ENCODE data around the gene CD33.
"Not testable (repeated sequence)": the region's sequence is repeated elsewhere in the genome, so short reads cannot be mapped to it uniquely, and the experiment has no call there.

The CD33 gene

GRCh38 chr19:51224898-51225393 lies at the start of gene CD33:
CD33 (plus strand) TSS chr19:51225080; CDS start chr19:51225119, 39 bp downstream.
- DNase-seq = not testable (repeated sequence)

- no peak for DNase-seq
Observed at GRCh38 chr19:51179256-51179655, 45.6 kb upstream of the CD33 start.

GRCh38 chr19:51181377-51181912 lies 43.4 kb upstream of the CD33 start:
- no peak for DNase-seq

- peak; percentile 45 to 54 for DNase-seq
Observed at GRCh38 chr19:51181913-51182419, 42.9 kb upstream of the CD33 start.

GRCh38 chr19:51183629-51184028 lies 41.3 kb upstream of the CD33 start:
- no peak for DNase-seq

GRCh38 chr19:51185069-51185867 lies 39.6 kb upstream of the CD33 start:
- DNase-seq = no peak

DNA sequence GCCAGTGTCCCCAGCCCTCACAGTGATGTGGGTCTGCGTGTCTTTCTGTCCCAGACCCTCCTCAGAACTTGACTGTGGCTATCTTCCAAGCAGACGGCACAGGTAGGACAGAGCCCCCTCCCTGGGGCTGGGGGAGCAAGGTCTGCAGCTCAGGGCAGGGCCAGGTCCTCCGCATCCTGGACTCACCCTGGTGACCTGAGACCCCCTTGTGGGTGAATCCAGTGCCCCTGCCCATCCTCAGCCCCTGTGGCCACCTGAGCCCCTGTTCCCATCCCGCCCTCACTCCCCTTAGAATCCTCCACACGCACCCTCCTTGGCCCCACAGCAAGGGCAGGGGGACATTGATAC lies 39.0 kb upstream of the CD33 start:
- DNase-seq = no peak

DNA sequence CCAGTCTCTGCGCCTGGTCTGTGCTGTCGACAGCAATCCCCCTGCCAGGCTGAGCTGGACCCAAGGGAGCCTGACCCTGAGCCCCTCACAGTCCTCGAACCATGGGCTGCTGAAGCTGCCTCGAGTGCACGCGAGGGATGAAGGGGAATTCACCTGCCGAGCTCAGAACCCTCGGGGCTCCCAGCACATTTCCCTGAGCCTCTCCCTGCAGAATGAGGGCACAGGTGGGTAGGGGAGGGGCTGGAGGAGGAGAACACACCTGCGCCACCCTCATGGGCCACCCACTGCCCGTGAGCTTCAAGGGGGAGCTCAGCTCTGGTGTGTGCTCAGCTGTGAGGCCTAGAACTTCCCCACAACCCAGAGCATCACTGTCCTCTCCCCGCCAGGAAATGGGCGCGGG lies 38.6 kb upstream of the CD33 start:
- DNase-seq = no peak

GRCh38 chr19:51187395-51188226 lies 37.3 kb upstream of the CD33 start:
- DNase-seq = no peak

- no peak for DNase-seq
Observed at GRCh38 chr19:51188227-51188559, 36.7 kb upstream of the CD33 start.

DNA sequence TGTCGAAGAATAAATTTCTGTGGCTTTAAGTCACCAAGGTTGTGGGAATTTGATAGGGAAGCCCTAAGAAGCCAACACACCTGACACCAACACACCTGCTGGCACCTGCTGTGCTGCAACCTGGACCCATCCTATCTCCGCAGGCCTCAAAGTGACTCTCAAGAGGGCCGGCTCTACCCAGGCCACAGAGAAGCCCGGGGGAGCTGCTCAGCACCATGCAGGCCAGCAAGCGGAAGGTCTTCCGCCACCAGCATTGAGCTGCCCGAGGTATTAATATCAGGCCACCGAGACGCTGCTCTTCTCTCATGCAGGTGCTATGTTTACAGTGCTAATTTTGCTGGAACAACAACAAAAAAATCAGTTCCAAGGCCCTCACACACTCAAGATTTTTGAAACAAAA lies 32.2 kb upstream of the CD33 start:
- DNase-seq = no peak

GRCh38 chr19:51194527-51195315 lies 30.2 kb upstream of the CD33 start:
- DNase-seq = no peak

- DNase-seq = no peak
Observed at GRCh38 chr19:51195316-51195586, 29.6 kb upstream of the CD33 start.

DNA sequence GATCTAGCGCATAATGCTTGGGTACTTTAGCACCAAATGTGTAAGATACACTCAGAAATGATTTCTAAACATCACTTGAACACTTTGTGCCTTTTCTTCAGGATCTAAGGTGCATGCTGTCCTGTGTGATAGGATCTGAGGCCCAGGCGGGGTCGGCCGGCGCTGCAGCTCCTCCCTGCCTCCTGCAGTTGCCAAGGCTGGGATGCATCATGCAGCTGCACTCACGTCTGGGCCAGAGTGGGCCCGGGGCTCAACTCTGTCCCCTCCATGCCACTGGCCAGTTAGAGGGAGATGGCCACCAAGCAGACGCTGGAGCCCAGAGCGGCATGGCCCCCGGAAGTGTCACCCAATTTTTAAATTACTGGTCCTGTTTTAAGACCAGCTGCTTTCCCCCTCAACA lies 29.3 kb upstream of the CD33 start:
- DNase-seq = no peak

GRCh38 chr19:51196181-51196580 lies 28.7 kb upstream of the CD33 start:
- no peak for DNase-seq

DNA sequence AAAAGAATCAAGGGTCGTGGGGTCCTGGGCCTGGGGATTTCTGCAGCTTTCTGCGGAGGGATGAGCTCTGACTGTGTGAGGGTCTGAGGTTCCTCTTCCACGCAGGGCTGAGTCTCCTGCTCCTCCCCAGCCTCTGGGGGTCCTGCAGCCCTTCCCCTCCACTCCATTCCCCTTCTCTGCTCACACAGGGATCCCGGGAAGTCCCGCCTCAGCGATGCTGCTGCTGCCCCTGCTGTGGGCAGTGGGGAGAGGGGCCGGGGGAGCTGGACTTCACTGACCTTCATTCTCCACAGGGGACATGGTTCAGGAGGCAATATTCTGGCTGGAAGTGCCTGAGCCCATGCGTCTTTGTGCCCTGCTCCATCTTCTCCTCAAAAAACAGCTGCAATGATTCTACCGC lies 26.2 kb upstream of the CD33 start:
- no peak for DNase-seq

- DNase-seq = no peak
Observed at GRCh38 chr19:51200071-51200666, 24.7 kb upstream of the CD33 start.

DNA sequence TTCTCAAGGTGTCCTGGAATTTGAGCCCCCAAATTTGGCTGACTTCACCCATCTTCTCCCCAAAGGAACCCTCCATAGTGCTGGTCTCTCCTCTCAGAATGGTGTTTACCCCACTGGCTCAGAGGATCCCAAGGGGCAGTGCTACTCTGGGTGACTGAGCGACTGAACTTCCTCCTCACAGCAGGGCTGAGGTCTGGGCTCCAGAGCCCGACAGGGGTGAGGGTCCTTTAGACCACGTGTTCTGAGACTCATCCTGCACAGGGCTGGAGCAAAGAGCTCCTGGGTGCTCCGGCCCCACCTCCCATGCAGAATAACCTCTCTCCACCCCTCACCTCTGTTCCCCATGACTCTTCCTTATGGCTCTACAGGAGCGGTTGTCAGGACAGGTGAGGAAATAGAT lies 23.2 kb upstream of the CD33 start:
- no peak for DNase-seq

DNA sequence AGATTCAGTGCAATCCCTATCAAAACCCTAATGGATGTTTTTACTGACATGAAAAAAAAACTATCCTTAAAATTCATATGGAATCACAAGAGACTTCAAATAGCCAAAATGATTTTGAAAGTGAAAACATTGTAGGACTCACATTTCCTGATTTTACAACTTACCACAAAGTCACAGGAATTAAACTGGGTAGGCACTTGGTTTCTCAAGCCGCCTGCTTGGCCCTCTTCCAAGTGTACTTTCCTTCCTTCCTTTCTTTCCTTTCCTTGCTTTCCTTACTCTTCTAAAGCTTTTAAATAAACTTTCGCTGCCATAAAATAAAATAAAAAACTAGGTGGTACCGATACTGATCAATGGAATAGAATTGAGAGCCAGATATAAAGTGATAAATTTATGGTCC lies 21.0 kb upstream of the CD33 start:
- DNase-seq = no peak

DNA sequence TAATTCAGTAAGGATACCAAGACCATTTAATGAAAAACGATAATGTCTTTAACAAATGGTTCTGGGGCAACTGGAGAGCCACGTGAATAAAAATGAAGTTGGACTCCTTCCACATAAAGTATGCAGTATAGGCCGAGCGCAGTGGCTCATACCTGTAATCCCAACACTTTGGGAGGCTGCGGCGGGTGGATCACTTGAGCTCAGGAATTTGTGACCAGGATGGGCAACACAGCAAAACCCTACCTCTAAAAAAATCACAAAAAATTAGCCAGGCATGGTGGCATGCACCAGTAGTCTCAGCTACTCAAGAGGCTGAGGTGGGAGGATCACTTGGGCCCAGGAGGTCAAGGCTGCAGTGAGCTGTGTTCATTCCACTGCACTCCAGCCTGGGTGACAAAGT lies 20.6 kb upstream of the CD33 start:
- no peak for DNase-seq

GRCh38 chr19:51207747-51208146 lies 17.1 kb upstream of the CD33 start:
- no peak for DNase-seq

GRCh38 chr19:51210191-51210784 lies 14.6 kb upstream of the CD33 start:
- no peak for DNase-seq

All from cerebellar nuclear complex (tissue), 1 donor.